NT2/D1 (cell line): ENCODE data around the gene CROCC2.

ENCODE experiments used
- SUZ12 ChIP-seq: IDR thresholded peaks from 2 replicates; pipeline ENCODE4 v1.6.1; 2011; ENCODE audit not compliant: insufficient read length, insufficient read depth; ENCODE audit errors: extremely low read depth
- YY1 ChIP-seq: IDR thresholded peaks from 2 replicates; pipeline ENCODE4 v1.6.1; 2011; ENCODE audit not compliant: insufficient read length, insufficient read depth
- ZNF274 ChIP-seq: IDR thresholded peaks from 2 replicates; pipeline ENCODE4 v1.6.1; 2011; ENCODE audit warnings: mild to moderate bottlenecking, low read depth, low read length

- TF ChIP-seq SUZ12 (no peak), YY1 (no peak), ZNF274 (no peak)
Measured at GRCh38 chr2:240899468-240899865, 6.7 kb upstream of the CROCC2 start.
